ENCODE measurements around the gene AGXT. TPM values are rescaled to one million over a fixed set of nuclear protein-coding genes. Genes with fewer than 3 reads are reported as not detected.

AGXT gene
- total RNA-seq, 1 donor from 2014 or later = not detected

- DNase-seq (ENCODE audit: low read depth) = no peak
- TF ChIP-seq, protein P1, sequence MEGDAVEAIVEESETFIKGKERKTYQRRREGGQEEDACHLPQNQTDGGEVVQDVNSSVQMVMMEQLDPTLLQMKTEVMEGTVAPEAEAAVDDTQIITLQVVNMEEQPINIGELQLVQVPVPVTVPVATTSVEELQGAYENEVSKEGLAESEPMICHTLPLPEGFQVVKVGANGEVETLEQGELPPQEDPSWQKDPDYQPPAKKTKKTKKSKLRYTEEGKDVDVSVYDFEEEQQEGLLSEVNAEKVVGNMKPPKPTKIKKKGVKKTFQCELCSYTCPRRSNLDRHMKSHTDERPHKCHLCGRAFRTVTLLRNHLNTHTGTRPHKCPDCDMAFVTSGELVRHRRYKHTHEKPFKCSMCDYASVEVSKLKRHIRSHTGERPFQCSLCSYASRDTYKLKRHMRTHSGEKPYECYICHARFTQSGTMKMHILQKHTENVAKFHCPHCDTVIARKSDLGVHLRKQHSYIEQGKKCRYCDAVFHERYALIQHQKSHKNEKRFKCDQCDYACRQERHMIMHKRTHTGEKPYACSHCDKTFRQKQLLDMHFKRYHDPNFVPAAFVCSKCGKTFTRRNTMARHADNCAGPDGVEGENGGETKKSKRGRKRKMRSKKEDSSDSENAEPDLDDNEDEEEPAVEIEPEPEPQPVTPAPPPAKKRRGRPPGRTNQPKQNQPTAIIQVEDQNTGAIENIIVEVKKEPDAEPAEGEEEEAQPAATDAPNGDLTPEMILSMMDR (conservative IDR thresholded peaks at IDR 0.05; ENCODE audit: low read depth, low read length) = no peak
- H3K4me3 ChIP-seq (ENCODE audit: low read depth, low read length) = no peak overlapping the region
Measured at GRCh38 chr2:240919786-240920782, 51.5 kb downstream of the AGXT start.

- TF ChIP-seq, protein P1 (conservative IDR thresholded peaks at IDR 0.05; ENCODE audit: low read depth, low read length) = no peak
- DNase-seq (ENCODE audit: low read depth) = no peak
- H3K4me3 ChIP-seq (ENCODE audit: low read depth, low read length) = no peak overlapping the region
Measured at GRCh38 chr2:240920783-240921231, 52.2 kb downstream of the AGXT start.

- no peak for DNase-seq (ENCODE audit: low read depth)
- TF ChIP-seq, protein P1 (conservative IDR thresholded peaks at IDR 0.05; ENCODE audit: low read depth, low read length) = no peak
- no peak overlapping the region for H3K4me3 ChIP-seq (ENCODE audit: low read depth, low read length)
Measured at GRCh38 chr2:240921311-240921994, 52.8 kb downstream of the AGXT start.

DNA sequence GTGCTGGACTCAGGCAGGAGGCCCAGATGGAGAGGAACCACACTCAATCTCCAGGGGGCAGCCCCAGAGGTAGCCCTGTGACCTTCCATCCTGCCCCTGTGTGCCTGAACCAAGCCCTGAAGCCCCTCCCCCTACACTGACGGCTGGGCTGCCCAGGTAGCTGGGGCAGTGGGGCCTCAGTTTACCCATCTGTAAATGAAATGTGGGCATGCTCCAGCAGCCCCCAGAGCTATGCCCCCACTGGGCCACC is 53.3 kb downstream of the AGXT start:
- TF ChIP-seq, protein P1 (conservative IDR thresholded peaks at IDR 0.05; ENCODE audit: low read depth, low read length) = no peak
- DNase-seq (ENCODE audit: low read depth) = no peak
- no peak overlapping the region for H3K4me3 ChIP-seq (ENCODE audit: low read depth, low read length)

GRCh38 chr2:240922245-240922981 is 53.8 kb downstream of the AGXT start:
- H3K4me3 ChIP-seq (ENCODE audit: low read depth, low read length) = no peak overlapping the region
- DNase-seq (ENCODE audit: low read depth) = no peak
- TF ChIP-seq, protein P1 (conservative IDR thresholded peaks at IDR 0.05; ENCODE audit: low read depth, low read length) = no peak

- no peak for DNase-seq (ENCODE audit: low read depth)
- TF ChIP-seq, protein P1 (conservative IDR thresholded peaks at IDR 0.05; ENCODE audit: low read depth, low read length) = no peak
- no peak overlapping the region for H3K4me3 ChIP-seq (ENCODE audit: low read depth, low read length)
Measured at GRCh38 chr2:240922982-240923537, 54.4 kb downstream of the AGXT start.

Measured in epithelial cell of proximal tubule (primary cell).